Stimulated activated CD4-positive, alpha-beta T cell treated with anti-CD3 and anti-CD28 coated beads, Interleukin-4, amount 100 ng/mL, for 24 hours (primary cell): ENCODE measurements around the gene CUX1.
"Not testable (repeated sequence)": the region's sequence is repeated elsewhere in the genome, so short reads cannot be mapped to it uniquely, and the experiment has no call there.

Experiments
- DNase-seq: peaks from one replicate; pipeline ENCODE4 v3.0.0-alpha.2; 2020

Gene CUX1

GRCh38 chr7:101795461-101795860, 22.0 kb upstream of the CUX1 start:
- DNase-seq = no peak

- not testable (repeated sequence) for DNase-seq
These were observed 19.3 kb upstream of the CUX1 start for GRCh38 chr7:101798173-101798572.

- no peak for DNase-seq
These were observed 14.0 kb upstream of the CUX1 start for GRCh38 chr7:101803203-101804087.

GRCh38 chr7:101804088-101804963, 13.1 kb upstream of the CUX1 start:
- DNase-seq = peak; percentile 7

GRCh38 chr7:101804967-101805366, 12.5 kb upstream of the CUX1 start:
- peak; percentile 9 for DNase-seq

- DNase-seq = no peak
These were observed 4.8 kb upstream of the CUX1 start for GRCh38 chr7:101812595-101812994.

GRCh38 chr7:101813402-101814019, 3.9 kb upstream of the CUX1 start:
- DNase-seq = no peak

- peak; percentile 53 for DNase-seq
These were observed 3.1 kb upstream of the CUX1 start for GRCh38 chr7:101814081-101814990.

GRCh38 chr7:101814991-101815825, 2.2 kb upstream of the CUX1 start:
- peak; percentile 63 for DNase-seq

- DNase-seq = peak; percentile 72
These were observed 1.4 kb upstream of the CUX1 start for GRCh38 chr7:101815826-101816594.

GRCh38 chr7:101816595-101817470, 593 bp upstream of the CUX1 start:
- peak; percentile 7 for DNase-seq

- no peak for DNase-seq
These were observed 1.1 kb downstream of the CUX1 start for GRCh38 chr7:101818287-101819071.

- no peak for DNase-seq
These were observed 1.8 kb downstream of the CUX1 start for GRCh38 chr7:101819183-101819582.

GRCh38 chr7:101819913-101820522, 2.6 kb downstream of the CUX1 start:
- no peak for DNase-seq

GRCh38 chr7:101820703-101821102, 3.3 kb downstream of the CUX1 start:
- no peak for DNase-seq

GRCh38 chr7:101822632-101823031, 5.2 kb downstream of the CUX1 start:
- DNase-seq = not testable (repeated sequence)

- no peak for DNase-seq
These were observed 5.7 kb downstream of the CUX1 start for GRCh38 chr7:101823096-101823495.

- DNase-seq = no peak
These were observed 6.2 kb downstream of the CUX1 start for GRCh38 chr7:101823596-101823995.
